Adrenal gland (tissue), 5 donors: ENCODE measurements around the gene CDK5RAP2.

Source experiments
- CTCF ChIP-seq, 6 experiments: fragments of 450-650 bp in 4 of 6; fragments of 200-600 bp in 2 of 6; sonication (generic) in 1 of 6; IDR thresholded peaks; 1 replicate in 5 of 6; 2 replicates in 1 of 6; pipeline versions ENCODE4 v1.5.1 to v1.8.0; 2016 to 2021; ENCODE audit warnings: antibody characterized with exemption in 6 of 6, mild to moderate bottlenecking in 2 of 6, moderate library complexity in 1 of 6
- POLR2A ChIP-seq, 2 donors: fragments of 450-650 bp; IDR thresholded peaks; one replicate each; pipeline ENCODE4 v1.6.1; 2017; ENCODE audit warnings: antibody characterized with exemption in 2 of 2, mild to moderate bottlenecking in 2 of 2, moderate library complexity in 1 of 2
- donor health status: DM: no; HTN: no; CAD: no.

- TF ChIP-seq CTCF (IDR thresholded peaks at IDR 0.05) (no peak), POLR2A (IDR thresholded peaks at IDR 0.05) (no peak)
These were observed 144.9 kb downstream of the CDK5RAP2 start for GRCh38 chr9:120435091-120435490.
